ENCODE measurements around the gene TBCD.

Gene TBCD

GRCh38 chr17:82808921-82809905 is 57.3 kb downstream of the TBCD start:
- DNase-seq (ENCODE audit: low read depth in 1 of 2, low spot score in 1 of 2), result no peak

- no peak for DNase-seq (ENCODE audit: low read depth in 1 of 2, low spot score in 1 of 2)
Observed at GRCh38 chr17:82810644-82811430, 59.0 kb downstream of the TBCD start.

GRCh38 chr17:82812058-82812457 is 60.2 kb downstream of the TBCD start:
- no peak for DNase-seq (ENCODE audit: low read depth in 1 of 2, low spot score in 1 of 2)

- DNase-seq (ENCODE audit: low read depth in 1 of 2, low spot score in 1 of 2), result no peak
Observed at GRCh38 chr17:82812601-82813000, 60.7 kb downstream of the TBCD start.

GRCh38 chr17:82813299-82814051 is 61.6 kb downstream of the TBCD start:
- no peak for DNase-seq (ENCODE audit: low read depth in 1 of 2, low spot score in 1 of 2)

- DNase-seq (ENCODE audit: low read depth in 1 of 2, low spot score in 1 of 2), result no peak
Observed at GRCh38 chr17:82814834-82815233, 63.0 kb downstream of the TBCD start.

GRCh38 chr17:82815354-82815753 is 63.5 kb downstream of the TBCD start:
- no peak for DNase-seq (ENCODE audit: low read depth in 1 of 2, low spot score in 1 of 2)

- DNase-seq (ENCODE audit: low read depth in 1 of 2, low spot score in 1 of 2), result no peak
Observed at GRCh38 chr17:82815790-82816305, 64.0 kb downstream of the TBCD start.

- DNase-seq (ENCODE audit: low read depth in 1 of 2, low spot score in 1 of 2), result no peak
Observed at GRCh38 chr17:82816358-82816757, 64.5 kb downstream of the TBCD start.

- no peak for DNase-seq (ENCODE audit: low read depth in 1 of 2, low spot score in 1 of 2)
Observed at GRCh38 chr17:82817947-82818346, 66.1 kb downstream of the TBCD start.

GRCh38 chr17:82820278-82821251 is 68.7 kb downstream of the TBCD start:
- DNase-seq (ENCODE audit: low read depth in 1 of 2, low spot score in 1 of 2), result no peak

- DNase-seq (ENCODE audit: low read depth in 1 of 2, low spot score in 1 of 2), result no peak
Observed at GRCh38 chr17:82821554-82821953, 69.7 kb downstream of the TBCD start.

- no peak for DNase-seq (ENCODE audit: low read depth in 1 of 2, low spot score in 1 of 2)
Observed at GRCh38 chr17:82822281-82822680, 70.4 kb downstream of the TBCD start.

- no peak for DNase-seq (ENCODE audit: low read depth in 1 of 2, low spot score in 1 of 2)
Observed at GRCh38 chr17:82823004-82823403, 71.1 kb downstream of the TBCD start.

GRCh38 chr17:82825540-82826124 is 73.8 kb downstream of the TBCD start:
- no peak for DNase-seq (ENCODE audit: low read depth in 1 of 2, low spot score in 1 of 2)

GRCh38 chr17:82826211-82826610 is 74.3 kb downstream of the TBCD start:
- DNase-seq (ENCODE audit: low read depth in 1 of 2, low spot score in 1 of 2), result no peak

- DNase-seq (ENCODE audit: low read depth in 1 of 2, low spot score in 1 of 2), result no peak
Observed at GRCh38 chr17:82826956-82827355, 75.1 kb downstream of the TBCD start.

GRCh38 chr17:82828875-82829487 is 77.1 kb downstream of the TBCD start:
- DNase-seq (ENCODE audit: low read depth in 1 of 2, low spot score in 1 of 2), result no peak

- no peak for DNase-seq (ENCODE audit: low read depth in 1 of 2, low spot score in 1 of 2)
Observed at GRCh38 chr17:82830249-82830661, 78.4 kb downstream of the TBCD start.

All from stimulated activated CD4-positive, alpha-beta T cell treated with anti-CD3 and anti-CD28 coated beads, Interleukin-15, amount 100 ng/mL, for 1 hour (primary cell).